HEK293T (cell line): ENCODE results near the gene SNX18.

ENCODE experiments used
- CTCF ChIA-PET: fragments of 350-600 bp; formaldehyde crosslinking; extraction: SDS; loops from one replicate; lab custom pipeline; 2021; ENCODE audit warnings: antibody characterized with exemption, inconsistent platforms; lab: Yijun Ruan, JAX
- POLR2A ChIA-PET: fragments of 350-600 bp; formaldehyde crosslinking; extraction: SDS; loops from one replicate; lab custom pipeline; 2020; ENCODE audit warnings: antibody characterized with exemption, inconsistent platforms; lab: Yijun Ruan, JAX
- DNase-seq: peaks from one replicate; pipeline ENCODE4 v3.0.0; 2012; ENCODE audit warnings: mixed read lengths; ENCODE audit errors: extremely low spot score
- ARNT ChIP-seq: fragments of 450-650 bp; IDR thresholded peaks from 2 replicates; pipeline ENCODE4 v1.6.1; 2017; ENCODE audit warnings: mild to moderate bottlenecking
- BHLHE40 ChIP-seq: fragments of 450-650 bp; IDR thresholded peaks from 2 replicates; pipeline ENCODE4 v1.6.1; 2016; ENCODE audit warnings: mild to moderate bottlenecking, moderate library complexity, borderline replicate concordance
- CTBP1 ChIP-seq: fragments of 450-650 bp; IDR thresholded peaks from 2 replicates; pipeline ENCODE4 v1.6.1; 2016; ENCODE audit warnings: borderline replicate concordance
- ELF4 ChIP-seq: fragments of 450-650 bp; IDR thresholded peaks from 2 replicates; pipeline ENCODE4 v1.6.1; 2017; ENCODE audit warnings: antibody characterized with exemption
- FOXA1 ChIP-seq: fragments of 450-650 bp; IDR thresholded peaks from 2 replicates; pipeline ENCODE4 v1.6.1; 2016; ENCODE audit warnings: mild to moderate bottlenecking
- FOXK2 ChIP-seq: fragments of 450-650 bp; IDR thresholded peaks from 2 replicates; pipeline ENCODE4 v1.6.1; 2016; ENCODE audit warnings: mild to moderate bottlenecking
- FOXM1 ChIP-seq: fragments of 450-650 bp; IDR thresholded peaks from 2 replicates; pipeline ENCODE4 v1.6.1; 2017; ENCODE audit warnings: mild to moderate bottlenecking, borderline replicate concordance
- HDGF ChIP-seq: fragments of 450-650 bp; IDR thresholded peaks from 2 replicates; pipeline ENCODE4 v1.6.1; 2017; ENCODE audit warnings: antibody characterized with exemption, borderline replicate concordance
- L3MBTL2 ChIP-seq: fragments of 450-650 bp; conservative IDR thresholded peaks from 2 replicates; pipeline ENCODE4 v1.6.1; 2016; ENCODE audit warnings: mild to moderate bottlenecking
- LEF1 ChIP-seq: fragments of 450-650 bp; IDR thresholded peaks from 2 replicates; pipeline ENCODE4 v1.6.1; 2017; ENCODE audit warnings: mild to moderate bottlenecking, borderline replicate concordance
- NFRKB ChIP-seq: fragments of 450-650 bp; IDR thresholded peaks from 2 replicates; pipeline ENCODE4 v1.6.1; 2016; ENCODE audit warnings: mild to moderate bottlenecking, moderate library complexity
- PKNOX1 ChIP-seq: fragments of 450-650 bp; IDR thresholded peaks from 2 replicates; pipeline ENCODE4 v1.6.1; 2016
- SP1 ChIP-seq: fragments of 450-650 bp; IDR thresholded peaks from 2 replicates; pipeline ENCODE4 v1.6.1; 2017
- SUZ12 ChIP-seq: fragments of 450-650 bp; IDR thresholded peaks from 2 replicates; pipeline ENCODE4 v1.6.1; 2016; ENCODE audit warnings: mild to moderate bottlenecking
- TARDBP ChIP-seq: fragments of 450-650 bp; IDR thresholded peaks from 2 replicates; pipeline ENCODE4 v1.6.1; 2016
- ZNF384 ChIP-seq: fragments of 450-650 bp; IDR thresholded peaks from 2 replicates; pipeline ENCODE4 v1.6.1; 2016

The SNX18 gene

GRCh38 chr5:54571462-54571861 is 53.9 kb downstream of the SNX18 start:
- CTCF ChIA-PET: no interaction called here
- TF ChIP-seq L3MBTL2 (no peak), SP1 (no peak), CTBP1 (no peak), PKNOX1 (no peak), BHLHE40 (no peak), HDGF (no peak), LEF1 (no peak), FOXM1 (no peak), FOXA1 (no peak), ZNF384 (no peak), TARDBP (no peak), SUZ12 (no peak), ARNT (no peak)
- POLR2A ChIA-PET: no interaction called here
- no peak for DNase-seq

GRCh38 chr5:54573812-54574489 is 56.4 kb downstream of the SNX18 start:
- ChIA-PET CTCF (no interaction called here), POLR2A (no interaction called here)
- no peak for TF ChIP-seq ELF4
- no peak for TF ChIP-seq ARNT
- TF ChIP-seq SP1: no peak
- no peak for TF ChIP-seq FOXM1
- TF ChIP-seq HDGF: no peak
- TF ChIP-seq PKNOX1: no peak
- TF ChIP-seq L3MBTL2: no peak
- TF ChIP-seq SUZ12: no peak
- TF ChIP-seq FOXK2: no peak
- TF ChIP-seq FOXA1: no peak
- no peak for TF ChIP-seq BHLHE40
- no peak for TF ChIP-seq LEF1
- TF ChIP-seq ZNF384: no peak
- no peak for TF ChIP-seq CTBP1
- TF ChIP-seq TARDBP: no peak
- no peak for TF ChIP-seq NFRKB
- no peak for DNase-seq

- TF ChIP-seq ZNF384: no peak
- no peak for TF ChIP-seq CTBP1
- TF ChIP-seq SP1: no peak
- TF ChIP-seq HDGF: no peak
- ChIA-PET POLR2A (no interaction called here), CTCF (no interaction called here)
- DNase-seq: no peak
These were observed 60.0 kb downstream of the SNX18 start for GRCh38 chr5:54577528-54577927.

- DNase-seq: no peak
- no peak for TF ChIP-seq ZNF384
- no peak for TF ChIP-seq HDGF
- TF ChIP-seq PKNOX1: no peak
- ChIA-PET POLR2A (no interaction called here), CTCF (no interaction called here)
These were observed 60.5 kb downstream of the SNX18 start for GRCh38 chr5:54577937-54578653.

GRCh38 chr5:54579591-54580295 is 62.2 kb downstream of the SNX18 start:
- no peak for DNase-seq
- ChIA-PET CTCF (no interaction called here), POLR2A (no interaction called here)
- TF ChIP-seq NFRKB (no peak), BHLHE40 (no peak), L3MBTL2 (no peak), ZNF384 (no peak), SP1 (no peak), ARNT (no peak), CTBP1 (no peak), PKNOX1 (no peak), LEF1 (no peak), FOXM1 (no peak), TARDBP (no peak), HDGF (no peak), SUZ12 (no peak), FOXA1 (no peak), ELF4 (no peak), FOXK2 (no peak)
